Stimulated activated CD4-positive, alpha-beta T cell treated with anti-CD3 and anti-CD28 coated beads, Interleukin-1b, Interleukin-23, amount 100 ng/mL, for 48 hours (primary cell): ENCODE data around the gene KIRREL3.
A peak's percentile ranks its signal among the peaks of the same experiment; 100 is the strongest.

Source experiments
- DNase-seq: peaks from one replicate; pipeline ENCODE4 v3.0.0-alpha.2; 2020

KIRREL3 gene

DNA sequence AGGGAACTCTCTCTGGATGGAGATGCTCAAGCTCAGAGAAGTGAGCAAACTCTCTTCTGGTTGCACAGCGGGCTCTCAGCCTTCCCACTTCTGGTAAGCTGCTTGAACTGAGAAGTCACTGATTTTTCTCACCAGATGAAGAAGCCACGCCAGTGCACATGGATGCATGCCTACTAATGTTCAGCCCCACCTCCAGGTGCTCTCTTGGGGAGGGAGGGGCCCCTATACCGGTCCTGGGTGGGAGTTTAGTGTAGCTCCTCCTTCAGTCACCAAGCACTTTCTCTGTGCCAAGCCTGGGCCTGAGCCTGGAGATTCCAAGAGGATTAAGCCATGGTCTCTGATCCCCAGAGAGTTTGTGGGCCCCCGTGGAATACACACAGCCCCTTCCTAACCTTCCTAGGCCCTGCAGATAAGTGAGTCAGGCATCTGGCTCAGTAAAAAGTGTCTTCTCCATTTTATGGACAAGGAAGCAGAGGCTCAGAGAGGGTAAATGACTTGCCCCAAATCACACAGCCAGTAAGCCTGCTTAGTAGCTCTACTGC, 502.9 kb downstream of the KIRREL3 start:
- DNase-seq: no peak

GRCh38 chr11:126496576-126497337, 503.8 kb downstream of the KIRREL3 start:
- no peak for DNase-seq

GRCh38 chr11:126495281-126496220, 505.0 kb downstream of the KIRREL3 start:
- no peak for DNase-seq

DNA sequence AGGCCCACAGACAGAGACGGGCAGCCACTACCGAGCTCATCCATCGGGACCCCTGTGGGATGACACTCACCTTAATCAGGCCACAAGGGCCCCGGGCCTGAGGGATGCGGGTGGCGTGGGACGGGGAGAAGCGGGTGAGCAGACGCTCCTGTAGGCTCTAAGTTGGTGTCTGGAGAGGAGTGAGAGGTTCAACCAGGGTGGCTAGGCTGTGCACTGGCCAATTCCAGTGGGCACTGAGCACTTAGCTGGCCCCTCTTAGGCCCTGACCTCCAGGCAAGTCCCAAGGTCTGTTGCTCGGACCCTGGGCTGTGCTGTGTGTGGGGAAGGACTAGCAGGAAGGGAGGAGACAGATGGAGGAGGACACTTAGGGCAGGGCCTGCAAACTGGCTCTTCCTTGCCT, 505.7 kb downstream of the KIRREL3 start:
- no peak for DNase-seq

DNA sequence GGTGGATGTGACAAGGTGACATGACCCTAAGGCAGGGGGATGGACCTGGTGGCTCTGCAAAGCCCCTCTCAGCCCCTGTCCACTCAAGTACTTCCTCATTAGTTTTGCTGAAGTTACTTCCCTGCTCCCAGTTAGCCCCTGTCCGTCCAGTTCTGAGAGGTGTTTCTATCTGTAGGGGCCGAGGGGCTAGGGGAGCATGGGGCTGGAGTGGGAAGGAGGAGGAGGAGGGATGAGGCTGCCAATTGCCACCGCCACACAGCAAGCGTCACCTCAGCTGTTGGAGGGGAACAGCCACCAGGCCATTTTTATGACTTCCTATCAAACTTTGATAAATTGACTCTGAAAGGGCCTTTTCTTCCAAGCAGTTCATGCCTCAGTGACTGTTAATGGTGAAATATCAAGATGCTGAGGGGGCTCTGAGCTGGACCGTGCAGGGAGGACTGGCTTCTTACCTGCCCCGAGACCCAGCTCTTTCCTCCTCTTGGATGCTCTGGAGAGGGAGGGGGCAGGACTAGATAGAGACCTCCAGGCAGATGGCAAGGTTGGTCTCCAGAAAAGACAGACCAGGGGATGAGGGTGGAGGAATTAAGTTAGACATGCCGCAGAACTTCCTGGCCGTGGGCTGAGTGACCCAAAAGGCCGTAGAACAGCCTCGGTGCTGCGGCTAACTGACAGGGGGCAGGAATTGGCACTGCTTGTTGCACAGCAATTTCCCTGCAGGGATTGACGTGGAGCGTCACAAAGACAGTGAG, 508.1 kb downstream of the KIRREL3 start:
- no peak for DNase-seq

- DNase-seq: no peak
Measured at GRCh38 chr11:126491092-126491491, 509.5 kb downstream of the KIRREL3 start.

DNA sequence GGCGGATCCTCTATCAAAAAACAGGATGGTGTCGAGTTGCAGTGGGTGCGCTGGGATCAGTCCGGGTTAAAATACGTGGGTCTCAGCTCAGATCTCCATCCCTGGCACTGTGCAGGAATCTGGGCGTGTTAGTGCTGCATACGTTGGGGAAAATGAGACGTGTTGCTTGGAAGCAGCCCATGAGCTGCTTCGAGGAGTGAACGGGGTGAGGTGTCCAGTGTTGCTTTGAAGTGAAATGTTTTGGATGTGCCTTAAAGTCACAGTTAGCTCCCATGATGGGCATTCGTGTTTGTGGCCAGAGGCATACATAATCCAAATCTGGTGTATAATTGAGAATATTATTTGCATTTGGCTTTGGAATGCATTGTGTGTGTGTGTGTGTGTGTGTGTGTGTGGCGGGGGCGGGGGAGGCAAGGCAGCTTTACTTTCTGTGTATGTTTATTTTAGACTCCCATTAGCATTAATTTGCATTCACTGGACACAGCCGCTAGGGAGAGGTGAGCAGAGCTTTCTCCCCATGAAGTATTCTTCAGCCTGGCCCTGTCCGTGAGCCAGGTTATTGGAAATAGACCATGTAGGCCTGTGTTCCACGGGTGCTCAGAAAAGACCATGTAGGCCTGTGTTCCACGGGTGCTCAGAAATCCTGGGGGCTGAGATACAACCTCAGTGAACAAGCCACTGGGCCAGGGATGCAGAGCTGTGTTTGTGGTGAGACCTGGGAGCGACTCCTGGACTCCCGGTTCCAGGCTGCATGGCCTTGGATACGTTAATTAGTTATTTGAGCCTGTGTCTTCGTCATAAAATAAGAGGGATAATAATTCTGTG, 510.5 kb downstream of the KIRREL3 start:
- DNase-seq: no peak

DNA sequence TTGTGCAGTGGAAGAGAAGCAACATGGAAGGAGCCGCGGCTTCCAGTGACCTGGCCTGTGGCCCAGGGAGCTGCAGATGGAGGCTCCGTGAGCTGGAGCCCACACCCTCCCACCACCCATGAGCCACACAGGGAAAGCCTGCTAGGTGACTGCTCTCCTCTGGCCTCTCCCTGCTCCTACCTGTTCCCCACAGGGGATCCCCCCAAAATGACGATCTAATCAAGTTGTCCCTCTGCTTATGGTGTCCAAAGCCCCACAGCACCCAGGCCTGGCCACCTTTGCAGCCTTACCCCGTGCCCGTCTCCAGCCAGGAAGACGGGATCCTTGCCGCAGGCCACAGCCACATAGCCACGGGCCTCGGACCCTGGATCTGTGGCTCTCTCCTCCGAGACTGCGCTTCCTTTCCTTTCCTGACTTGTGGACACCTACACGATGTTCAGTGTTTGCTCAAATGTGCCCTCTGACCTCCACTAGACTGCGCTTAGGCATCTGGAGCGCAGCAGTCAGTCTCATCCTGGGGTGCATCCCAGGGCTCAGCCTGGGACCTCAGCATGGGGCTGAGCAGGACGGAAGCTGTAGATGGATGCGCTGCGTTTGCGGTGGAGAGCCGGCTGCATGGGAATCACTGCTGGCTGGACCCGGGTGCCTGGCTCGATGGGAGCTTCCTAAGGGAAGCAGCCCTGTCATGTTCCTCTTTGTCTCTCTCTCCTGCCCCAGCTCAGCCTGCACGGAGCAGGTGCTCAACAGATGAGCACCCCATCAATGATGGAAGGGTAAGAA, 511.8 kb downstream of the KIRREL3 start:
- no peak for DNase-seq

DNA sequence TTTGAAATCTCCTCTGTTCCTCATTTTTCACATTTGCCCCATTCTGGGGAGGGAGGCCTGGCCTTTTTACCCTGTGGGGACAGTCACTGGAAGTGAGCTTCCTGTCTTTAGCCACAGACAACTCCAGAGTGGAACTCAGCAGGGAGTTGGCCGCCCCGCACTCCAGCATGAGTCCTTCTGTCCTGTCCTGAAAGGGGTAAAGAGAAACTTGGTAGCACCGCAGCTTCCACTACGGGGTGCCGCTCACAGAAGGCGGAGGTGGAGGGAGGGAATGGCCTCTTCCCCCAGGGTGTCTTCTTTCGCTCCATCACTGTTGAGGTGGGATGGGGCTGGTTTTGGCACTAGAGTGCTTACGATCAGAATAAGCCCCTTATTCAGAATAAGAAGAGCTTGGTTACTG, 512.9 kb downstream of the KIRREL3 start:
- no peak for DNase-seq

- no peak for DNase-seq
Measured at GRCh38 chr11:126485986-126486635, 514.5 kb downstream of the KIRREL3 start.

DNA sequence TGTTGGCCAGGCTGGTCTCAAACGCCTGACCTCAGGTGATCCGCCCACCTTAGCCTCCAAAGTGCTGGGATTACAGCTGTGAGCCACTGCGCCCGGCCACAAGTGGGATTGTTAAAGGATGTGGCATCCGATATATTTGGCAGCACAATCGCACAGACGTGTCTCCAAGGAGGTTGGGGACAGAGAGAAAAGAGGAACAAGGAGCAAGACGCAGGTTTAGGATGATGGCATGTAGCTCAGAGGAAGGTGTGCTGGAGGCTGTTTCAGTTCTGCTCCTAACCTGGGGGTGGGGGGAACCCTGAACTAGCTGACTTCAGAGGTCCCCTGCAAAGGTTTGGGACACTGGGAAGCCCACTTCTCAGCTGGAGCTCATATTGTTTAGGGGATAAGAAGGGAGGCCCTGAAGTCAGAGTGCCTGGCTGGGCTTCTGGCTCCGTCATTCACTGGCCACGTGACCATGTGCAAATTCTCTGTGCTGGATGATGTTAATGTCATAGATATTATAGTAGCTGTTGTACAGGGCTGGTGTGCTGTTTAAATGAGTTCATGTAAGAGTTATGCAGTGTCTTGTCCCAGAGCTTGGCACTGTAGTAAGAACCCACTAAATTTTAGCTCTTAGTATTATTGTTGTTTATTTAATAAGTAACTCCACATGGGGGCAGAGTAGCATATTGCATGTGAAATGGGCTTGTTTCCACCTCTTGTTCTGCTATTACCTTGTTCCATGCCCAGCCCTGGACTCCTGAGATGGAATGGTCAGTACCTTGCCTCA, 515.4 kb downstream of the KIRREL3 start:
- DNase-seq: no peak

- no peak for DNase-seq
Measured at GRCh38 chr11:126484266-126484665, 516.3 kb downstream of the KIRREL3 start.

DNA sequence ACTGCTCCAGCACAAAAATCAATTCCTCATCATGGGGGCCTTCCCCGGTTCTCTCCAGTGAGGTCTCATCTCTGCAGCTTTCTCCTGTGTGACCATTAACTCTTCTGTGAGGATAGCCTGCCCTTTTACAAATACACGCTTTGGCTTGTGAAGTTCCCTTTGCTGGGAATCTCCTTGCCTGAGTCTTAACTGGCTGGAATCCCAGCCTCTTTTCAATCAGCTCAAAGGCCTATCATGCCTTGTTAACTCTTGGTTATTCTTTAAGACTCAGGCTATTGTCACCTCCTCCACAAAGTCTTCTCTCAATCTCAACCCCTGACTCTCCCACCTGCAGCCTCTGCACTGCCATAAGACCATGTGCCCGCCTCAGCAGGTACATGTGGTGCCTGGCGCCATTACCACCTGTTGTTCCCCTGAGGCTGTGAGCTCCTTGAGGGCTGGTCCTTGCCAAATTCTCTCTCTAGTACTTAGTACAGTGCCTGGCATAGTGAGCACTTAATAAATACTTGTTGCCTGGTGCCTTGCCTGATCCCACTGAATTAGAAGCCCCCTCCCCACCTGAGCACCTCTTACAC, 516.9 kb downstream of the KIRREL3 start:
- no peak for DNase-seq

DNA sequence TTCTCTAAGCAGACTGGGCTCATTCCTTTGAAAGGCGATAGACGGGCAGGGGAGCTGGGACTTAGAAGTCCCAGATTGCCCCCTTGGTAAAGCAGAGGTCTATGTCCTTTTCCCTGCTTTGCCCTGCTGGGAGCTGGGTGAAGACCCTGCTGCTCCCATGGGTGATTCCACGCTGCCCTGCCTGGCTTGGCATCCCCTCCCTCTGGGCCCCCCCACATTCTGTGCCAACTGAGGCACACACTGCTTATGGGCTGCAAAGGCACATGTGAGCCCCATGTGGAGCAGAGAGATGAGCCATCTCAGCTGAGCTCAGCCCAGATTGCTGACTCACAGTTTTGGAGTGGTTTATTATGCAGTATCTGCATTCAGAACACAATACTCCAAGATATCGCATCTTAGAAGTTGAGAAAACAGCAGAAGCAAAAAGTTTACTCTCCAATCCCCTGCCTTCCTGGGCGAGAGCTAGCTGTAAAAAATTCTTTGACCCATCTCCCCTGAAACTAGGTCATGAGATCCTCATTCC, 517.9 kb downstream of the KIRREL3 start:
- DNase-seq: no peak

DNA sequence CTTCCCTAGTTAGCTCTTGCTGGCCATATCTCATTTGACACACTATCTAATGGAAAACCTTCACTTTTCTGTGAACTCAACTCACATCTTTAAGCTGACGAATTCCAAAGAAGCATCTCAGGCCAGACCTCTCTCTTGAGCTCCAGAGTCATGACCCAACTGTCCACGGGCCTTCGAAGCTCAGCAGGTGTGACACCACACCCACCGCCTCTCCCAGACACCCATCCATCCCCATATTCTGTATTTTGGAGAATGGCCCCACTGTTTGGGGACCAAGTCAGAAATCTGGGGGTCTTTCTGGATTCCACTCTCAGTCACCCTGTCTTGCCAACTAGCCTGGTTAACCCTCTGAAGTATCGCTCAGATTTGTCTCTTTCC, 519.3 kb downstream of the KIRREL3 start:
- DNase-seq: no peak

GRCh38 chr11:126480410-126481302, 519.9 kb downstream of the KIRREL3 start:
- DNase-seq: peak; percentile 74

DNA sequence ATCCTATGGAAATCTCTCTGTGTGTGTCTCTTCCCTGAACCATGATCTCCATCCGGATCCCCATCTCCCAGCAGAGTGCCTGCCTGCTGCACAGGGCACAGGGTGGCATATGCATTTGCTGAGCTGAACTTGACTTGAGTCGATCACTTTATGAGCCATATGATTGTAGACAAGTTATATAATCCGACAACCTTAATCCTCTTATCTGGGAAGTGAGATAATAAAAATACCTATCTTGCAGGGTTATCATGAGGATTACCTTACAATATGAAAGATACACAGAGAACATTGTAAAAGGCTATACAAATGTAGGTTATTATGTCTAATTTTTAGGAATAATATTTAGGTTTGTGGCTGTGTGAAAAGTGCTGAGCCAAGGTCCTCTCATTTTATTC, 520.6 kb downstream of the KIRREL3 start:
- no peak for DNase-seq
